ENCODE data around the gene SIDT1. TPM values are rescaled to one million over a fixed set of nuclear protein-coding genes. Genes with fewer than 3 reads are reported as not detected.

Gene SIDT1
- total and polyA plus RNA-seq, 4 donors = 0.08 to 2.2 (median 0.82) TPM

- H3K4me3 ChIP-seq (ENCODE audit: low read depth in 1 of 3, low read length in 3 of 3) = no peak overlapping the region
- H3K9me3 ChIP-seq (ENCODE audit: control insufficient read depth in 4 of 4, low read length in 3 of 4) = no peaks in the 10 kb centered on the region
- peaks cover 0 to 9% (median 4%) of the 10 kb centered on the region in 4 donors for H3K4me1 ChIP-seq (ENCODE audit: control insufficient read depth in 4 of 4, insufficient read depth in 4 of 4, low read length in 3 of 4)
- H3K36me3 ChIP-seq (ENCODE audit: control insufficient read depth in 4 of 4, insufficient read depth in 3 of 4, low read depth in 1 of 4, low read length in 3 of 4) = no peaks in the 10 kb centered on the region
- TF ChIP-seq SP1 (IDR thresholded peaks at IDR 0.05) (no peak), CTCF (IDR thresholded peaks at IDR 0.05; ENCODE audit: low read depth, low read length, missing input control) (no peak), FOXA2 (IDR thresholded peaks at IDR 0.05) (no peak), YY1 (IDR thresholded peaks at IDR 0.05) (no peak), ATF3 (IDR thresholded peaks at IDR 0.05) (no peak), NR2F2 (IDR thresholded peaks at IDR 0.05) (no peak), REST (IDR thresholded peaks at IDR 0.05) (no peak), EGR1 (IDR thresholded peaks at IDR 0.05; ENCODE audit: low read depth in 2 of 2) (no peak), JUND (IDR thresholded peaks at IDR 0.05) (no peak), FOXA1 (IDR thresholded peaks at IDR 0.05) (no peak), ZBTB33 (IDR thresholded peaks at IDR 0.05) (no peak), HNF4A (conservative IDR thresholded peaks at IDR 0.05) (no peak), TAF1 (conservative IDR thresholded peaks at IDR 0.05) (no peak), GABPA (IDR thresholded peaks at IDR 0.05 in 1 of 2, conservative IDR thresholded peaks at IDR 0.05 in 1 of 2) (no peak), HNF4G (IDR thresholded peaks at IDR 0.05) (no peak), MAX (IDR thresholded peaks at IDR 0.05) (no peak), RXRA (IDR thresholded peaks at IDR 0.05) (no peak), RAD21 (IDR thresholded peaks at IDR 0.05) (no peak)
- 70% methylated on average over 12 of the region's 12 CpGs for WGBS
- no peaks in the 10 kb centered on the region for H3K27me3 ChIP-seq (ENCODE audit: control insufficient read depth in 4 of 4, insufficient read depth in 4 of 4, low read length in 3 of 4)
- H3K27ac ChIP-seq (ENCODE audit: low read depth in 1 of 2, low read length in 2 of 2) = no peak overlapping the region
- no peak overlapping the region for H3K9ac ChIP-seq (ENCODE audit: low read depth in 1 of 2, low read length in 2 of 2)
- no peak for DNase-seq (ENCODE audit: low spot score)
Observed at GRCh38 chr3:113625834-113626233, 93.5 kb downstream of the SIDT1 start.

Data from liver (tissue), 9 donors.